Spleen (tissue), 7 donors: Measurements from ENCODE around the gene USP35.

Experiments used
- POLR2A ChIP-seq, 3 donors: fragments of 450-650 bp; IDR thresholded peaks; one replicate each; pipeline ENCODE4 v1.5.1; 2017; ENCODE audit warnings: antibody characterized with exemption in 3 of 3, mild to moderate bottlenecking in 1 of 3
- TF ChIP-seq, protein P1 (sequence below), 11 experiments: fragments of 200-600 bp in 7 of 11; fragments of 450-650 bp in 4 of 11; sonication (generic) in 4 of 11; IDR thresholded peaks in 8 of 11; conservative IDR thresholded peaks in 3 of 11; 1 replicate in 7 of 11; 2 replicates in 4 of 11; pipeline versions ENCODE4 v1.4.0 to v1.8.0; 2016 to 2021; ENCODE audit warnings: antibody characterized with exemption in 11 of 11, inconsistent platforms in 4 of 11, mild to moderate bottlenecking in 1 of 11
- donor health status: DM: no; HTN: no; CAD: no; lungs with moderate emphysema.
- donor health status: DM: no; HTN: no; CAD: no.
- donor health status: DM: no; HTN: no; CAD: no.

DNA sequence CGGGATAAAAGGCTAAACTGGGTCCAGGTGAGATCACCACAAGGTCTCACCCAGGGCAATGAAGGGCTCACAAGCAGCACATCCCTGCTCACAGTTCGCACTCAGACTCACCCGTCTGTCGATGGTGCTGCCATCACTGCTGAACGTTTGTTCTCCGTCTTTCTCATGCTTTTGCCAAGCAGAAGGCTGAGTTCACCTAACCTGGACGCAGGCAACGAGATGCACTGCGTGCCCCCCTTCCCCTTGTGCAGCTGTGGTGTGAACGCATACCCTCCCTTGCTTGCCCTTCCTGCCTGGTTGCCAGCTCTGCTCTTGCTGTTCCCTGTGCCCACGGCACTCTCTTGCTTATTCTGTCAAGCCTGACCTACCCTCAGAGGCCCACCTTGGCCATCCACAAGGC is 18.3 kb upstream of the USP35 start:
- TF ChIP-seq, protein P1, sequence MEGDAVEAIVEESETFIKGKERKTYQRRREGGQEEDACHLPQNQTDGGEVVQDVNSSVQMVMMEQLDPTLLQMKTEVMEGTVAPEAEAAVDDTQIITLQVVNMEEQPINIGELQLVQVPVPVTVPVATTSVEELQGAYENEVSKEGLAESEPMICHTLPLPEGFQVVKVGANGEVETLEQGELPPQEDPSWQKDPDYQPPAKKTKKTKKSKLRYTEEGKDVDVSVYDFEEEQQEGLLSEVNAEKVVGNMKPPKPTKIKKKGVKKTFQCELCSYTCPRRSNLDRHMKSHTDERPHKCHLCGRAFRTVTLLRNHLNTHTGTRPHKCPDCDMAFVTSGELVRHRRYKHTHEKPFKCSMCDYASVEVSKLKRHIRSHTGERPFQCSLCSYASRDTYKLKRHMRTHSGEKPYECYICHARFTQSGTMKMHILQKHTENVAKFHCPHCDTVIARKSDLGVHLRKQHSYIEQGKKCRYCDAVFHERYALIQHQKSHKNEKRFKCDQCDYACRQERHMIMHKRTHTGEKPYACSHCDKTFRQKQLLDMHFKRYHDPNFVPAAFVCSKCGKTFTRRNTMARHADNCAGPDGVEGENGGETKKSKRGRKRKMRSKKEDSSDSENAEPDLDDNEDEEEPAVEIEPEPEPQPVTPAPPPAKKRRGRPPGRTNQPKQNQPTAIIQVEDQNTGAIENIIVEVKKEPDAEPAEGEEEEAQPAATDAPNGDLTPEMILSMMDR (IDR thresholded peaks at IDR 0.05 in 8 of 11, conservative IDR thresholded peaks at IDR 0.05 in 3 of 11) = no peak
- no peak for TF ChIP-seq POLR2A (IDR thresholded peaks at IDR 0.05)
